DMS53 treated with DMSO at 0.1 percent for 48 hours (cell line): Measurements from ENCODE around the gene KLF3.
"Not testable (repeated sequence)": the region's sequence is repeated elsewhere in the genome, so short reads cannot be mapped to it uniquely, and the experiment has no call there.

Source experiments
- DNase-seq: peaks from one replicate; lab custom pipeline; 2025; ENCODE audit not compliant: unreplicated experiment; lab: John Stamatoyannopoulos, UW

KLF3 gene

GRCh38 chr4:38663801-38664705 lies at the start of gene KLF3:
Gene KLF3, plus strand, starts transcription at chr4:38664199. Its CDS starts 16,427 bp downstream, at chr4:38680626.
- peak; percentile 87 for DNase-seq

- DNase-seq: no peak
These were observed 49.8 kb upstream of the KLF3 start for GRCh38 chr4:38614231-38614630.

- DNase-seq: no peak
These were observed 48.2 kb upstream of the KLF3 start for GRCh38 chr4:38615847-38616246.

GRCh38 chr4:38618505-38618904 lies 45.5 kb upstream of the KLF3 start:
- DNase-seq: no peak

GRCh38 chr4:38619316-38619715 lies 44.7 kb upstream of the KLF3 start:
- no peak for DNase-seq

- DNase-seq: no peak
These were observed 43.9 kb upstream of the KLF3 start for GRCh38 chr4:38620065-38620464.

GRCh38 chr4:38620527-38621027 lies 43.4 kb upstream of the KLF3 start:
- no peak for DNase-seq

- DNase-seq: peak; percentile 95
These were observed 42.8 kb upstream of the KLF3 start for GRCh38 chr4:38621028-38621684.

GRCh38 chr4:38621831-38622230 lies 42.2 kb upstream of the KLF3 start:
- no peak for DNase-seq

- DNase-seq: not testable (repeated sequence)
These were observed 41.7 kb upstream of the KLF3 start for GRCh38 chr4:38622340-38622739.

- DNase-seq: no peak
These were observed 40.7 kb upstream of the KLF3 start for GRCh38 chr4:38623260-38623659.

GRCh38 chr4:38624311-38624710 lies 39.7 kb upstream of the KLF3 start:
- no peak for DNase-seq

- DNase-seq: no peak
These were observed 38.5 kb upstream of the KLF3 start for GRCh38 chr4:38625508-38625907.

GRCh38 chr4:38626901-38627444 lies 37.0 kb upstream of the KLF3 start:
- not testable (repeated sequence) for DNase-seq

GRCh38 chr4:38630519-38630918 lies 33.5 kb upstream of the KLF3 start:
- no peak for DNase-seq

GRCh38 chr4:38634047-38634759 lies 29.8 kb upstream of the KLF3 start:
- no peak for DNase-seq

- DNase-seq: no peak
These were observed 24.8 kb upstream of the KLF3 start for GRCh38 chr4:38639242-38639641.

- DNase-seq: no peak
These were observed 22.2 kb upstream of the KLF3 start for GRCh38 chr4:38641811-38642210.

- DNase-seq: no peak
These were observed 19.8 kb upstream of the KLF3 start for GRCh38 chr4:38644201-38644600.

- no peak for DNase-seq
These were observed 16.7 kb upstream of the KLF3 start for GRCh38 chr4:38647101-38647819.

- no peak for DNase-seq
These were observed 13.9 kb upstream of the KLF3 start for GRCh38 chr4:38650133-38650532.
